AG09319 (cell line): ENCODE results near the gene NCKAP5L.

Experiments
- DNase-seq: peaks from one replicate; pipeline ENCODE4 v3.0.0-alpha.2; 2010; ENCODE audit warnings: low read depth; ENCODE audit errors: extremely low read depth
- TF ChIP-seq, protein P1 (sequence below): IDR thresholded peaks from 2 replicates; pipeline ENCODE4 v1.5.1; 2011; ENCODE audit warnings: low read depth, mild to moderate bottlenecking, inconsistent platforms, low read length, moderate library complexity

The NCKAP5L gene

DNA sequence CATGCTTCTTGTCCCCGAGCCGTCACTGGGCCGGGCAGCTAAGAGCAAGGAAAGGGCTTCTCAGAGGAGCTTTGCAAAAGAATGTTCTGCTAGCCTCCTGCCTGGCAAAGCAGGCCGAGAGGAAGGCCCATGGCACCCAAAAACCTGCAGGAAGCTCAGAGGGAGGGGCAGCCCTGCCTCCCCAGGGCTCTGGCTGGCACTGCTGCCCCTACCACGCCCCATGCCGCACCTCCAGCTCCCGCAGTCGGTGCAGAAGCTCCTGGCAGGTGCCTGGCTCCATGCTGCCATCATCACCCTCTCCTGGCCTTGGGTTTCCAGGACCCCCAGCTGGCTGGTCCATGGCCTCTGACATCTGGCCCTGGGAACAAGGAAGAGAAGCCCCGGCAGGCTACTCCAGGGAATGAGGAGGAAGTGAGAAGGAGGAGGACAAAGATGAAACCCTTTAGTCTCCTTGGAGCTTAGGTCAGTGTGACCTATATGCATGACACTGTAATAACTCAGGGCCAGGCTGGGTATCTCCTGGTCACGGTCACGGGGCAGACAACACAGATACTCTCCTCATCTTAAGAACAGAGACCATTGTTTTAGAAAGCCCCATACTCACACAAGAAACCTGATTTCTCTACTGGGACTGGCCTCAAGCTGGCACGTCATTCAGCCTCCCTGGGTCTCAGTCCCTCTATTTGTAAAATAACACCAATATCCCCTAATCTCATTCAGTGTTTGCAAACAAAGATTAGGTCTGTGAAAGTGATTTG is 24.3 kb downstream of the NCKAP5L start:
- DNase-seq: no peak

GRCh38 chr12:49801141-49802063 is 26.8 kb downstream of the NCKAP5L start:
- DNase-seq: no peak
- TF ChIP-seq, protein P1, sequence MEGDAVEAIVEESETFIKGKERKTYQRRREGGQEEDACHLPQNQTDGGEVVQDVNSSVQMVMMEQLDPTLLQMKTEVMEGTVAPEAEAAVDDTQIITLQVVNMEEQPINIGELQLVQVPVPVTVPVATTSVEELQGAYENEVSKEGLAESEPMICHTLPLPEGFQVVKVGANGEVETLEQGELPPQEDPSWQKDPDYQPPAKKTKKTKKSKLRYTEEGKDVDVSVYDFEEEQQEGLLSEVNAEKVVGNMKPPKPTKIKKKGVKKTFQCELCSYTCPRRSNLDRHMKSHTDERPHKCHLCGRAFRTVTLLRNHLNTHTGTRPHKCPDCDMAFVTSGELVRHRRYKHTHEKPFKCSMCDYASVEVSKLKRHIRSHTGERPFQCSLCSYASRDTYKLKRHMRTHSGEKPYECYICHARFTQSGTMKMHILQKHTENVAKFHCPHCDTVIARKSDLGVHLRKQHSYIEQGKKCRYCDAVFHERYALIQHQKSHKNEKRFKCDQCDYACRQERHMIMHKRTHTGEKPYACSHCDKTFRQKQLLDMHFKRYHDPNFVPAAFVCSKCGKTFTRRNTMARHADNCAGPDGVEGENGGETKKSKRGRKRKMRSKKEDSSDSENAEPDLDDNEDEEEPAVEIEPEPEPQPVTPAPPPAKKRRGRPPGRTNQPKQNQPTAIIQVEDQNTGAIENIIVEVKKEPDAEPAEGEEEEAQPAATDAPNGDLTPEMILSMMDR: no peak

More for the DNA sequence above, 24.3 kb downstream of the NCKAP5L start:
- TF ChIP-seq, protein P1: no peak

DNA sequence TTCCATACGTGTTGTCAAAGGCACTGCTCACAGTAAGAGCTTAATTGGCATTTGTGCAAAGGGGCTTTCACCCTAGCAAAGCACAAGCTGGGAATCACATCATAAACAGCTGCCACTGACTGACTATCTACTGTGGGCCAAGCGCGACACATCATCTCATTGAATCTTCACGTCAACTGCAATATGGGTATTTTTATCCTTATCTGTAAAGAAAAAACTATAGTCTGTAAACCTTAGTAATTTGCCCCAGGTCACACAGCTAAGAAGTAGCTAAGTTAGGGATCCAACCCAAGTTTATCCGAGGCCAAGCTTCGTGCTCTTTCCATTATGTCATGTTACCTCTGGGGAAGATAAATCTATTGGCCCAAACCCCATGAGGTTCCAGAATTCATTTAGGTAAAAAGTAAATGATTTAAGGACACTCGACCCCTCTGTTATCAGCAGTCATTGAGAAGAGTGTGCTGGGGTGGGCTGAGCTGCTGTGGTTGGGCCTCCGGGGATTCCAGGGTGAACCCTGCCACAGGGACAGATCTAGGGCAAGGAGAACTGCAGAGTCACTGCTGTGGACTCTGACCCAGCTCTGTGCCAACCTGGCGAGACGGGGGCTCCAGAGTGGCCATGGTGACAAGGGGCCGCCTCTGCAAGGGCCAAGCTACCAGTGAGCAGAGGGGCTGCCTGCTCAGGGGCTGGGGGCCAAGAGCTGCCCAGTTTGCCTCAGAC is 27.6 kb downstream of the NCKAP5L start:
- TF ChIP-seq, protein P1: no peak
- no peak for DNase-seq

- TF ChIP-seq, protein P1: no peak
- no peak for DNase-seq
Observed at GRCh38 chr12:49798934-49799333, 29.3 kb downstream of the NCKAP5L start.

- TF ChIP-seq, protein P1: no peak
- DNase-seq: no peak
Observed at GRCh38 chr12:49798248-49798647, 30.0 kb downstream of the NCKAP5L start.

- no peak for DNase-seq
- TF ChIP-seq, protein P1: no peak
Observed at GRCh38 chr12:49797449-49797776, 30.8 kb downstream of the NCKAP5L start.
